Amygdala (tissue), 56 donors: ENCODE data around the gene SLC9A6.
"Not testable (repeated sequence)": the region's sequence is repeated elsewhere in the genome, so short reads cannot be mapped to it uniquely, and the experiment has no call there.

Source experiments
- DNase-seq, 56 donors: peaks; one replicate each; lab custom pipeline; 2025; lab: John Stamatoyannopoulos, UW

Gene SLC9A6

GRCh38 chrX:136059350-136059749 lies 74.1 kb downstream of the SLC9A6 start:
- DNase-seq, result no peak

- DNase-seq, result no peak
Measured at GRCh38 chrX:136061286-136061685, 76.1 kb downstream of the SLC9A6 start.

GRCh38 chrX:136061696-136062095 lies 76.5 kb downstream of the SLC9A6 start:
- no peak for DNase-seq

DNA sequence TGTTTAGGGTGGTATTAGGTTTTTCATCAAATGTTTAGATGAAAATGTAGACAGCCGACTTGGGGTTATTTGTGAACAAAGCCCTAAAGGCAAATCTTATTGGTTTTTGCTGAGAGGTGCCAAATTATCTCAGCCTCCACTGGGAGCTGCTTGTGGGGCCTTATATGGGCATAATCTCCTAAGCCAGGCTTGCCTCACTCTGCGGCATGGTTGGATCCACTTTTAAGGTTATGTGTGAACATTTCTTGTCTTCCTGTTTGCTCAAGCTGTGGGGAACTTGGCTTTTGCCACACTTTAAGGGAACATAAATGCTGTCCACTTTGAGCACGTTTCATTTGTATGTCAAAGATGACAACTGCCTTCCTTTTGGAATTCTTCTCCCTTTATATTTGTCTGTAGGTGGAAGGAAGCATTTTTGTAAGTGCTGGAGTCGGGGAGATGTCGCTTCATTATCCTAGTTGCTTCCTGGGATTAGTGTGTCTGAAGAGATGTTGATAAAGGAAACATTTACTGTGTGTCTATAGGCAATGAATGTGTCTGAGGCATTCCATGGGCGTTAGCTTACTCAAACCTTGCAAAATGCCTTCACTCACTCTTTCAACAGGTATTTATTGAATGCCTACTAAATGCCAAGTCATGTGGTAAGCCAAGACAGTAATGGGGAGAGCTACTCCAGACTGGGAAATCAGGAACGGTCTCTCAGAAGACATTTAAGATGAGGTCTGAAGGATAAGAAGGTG lies 78.3 kb downstream of the SLC9A6 start:
- DNase-seq, result no peak

DNA sequence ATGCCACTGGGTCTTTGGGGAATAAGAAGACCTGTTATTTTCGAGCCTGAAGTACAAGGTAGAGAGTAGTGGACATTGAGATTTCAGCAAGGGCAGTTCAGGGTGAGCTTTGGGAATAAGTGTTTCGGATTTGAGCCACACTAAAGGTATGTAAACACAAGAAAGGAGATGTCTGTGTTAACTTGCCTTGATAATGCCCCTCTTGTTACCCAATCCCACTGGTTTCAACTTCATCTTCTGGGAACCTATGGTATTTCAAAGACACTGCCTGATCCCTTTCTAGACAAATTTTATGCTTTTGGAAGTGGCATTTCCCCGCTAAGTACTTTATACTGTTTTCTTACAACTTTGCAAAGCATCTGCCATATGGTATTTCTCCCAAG lies 79.4 kb downstream of the SLC9A6 start:
- DNase-seq, result no peak

DNA sequence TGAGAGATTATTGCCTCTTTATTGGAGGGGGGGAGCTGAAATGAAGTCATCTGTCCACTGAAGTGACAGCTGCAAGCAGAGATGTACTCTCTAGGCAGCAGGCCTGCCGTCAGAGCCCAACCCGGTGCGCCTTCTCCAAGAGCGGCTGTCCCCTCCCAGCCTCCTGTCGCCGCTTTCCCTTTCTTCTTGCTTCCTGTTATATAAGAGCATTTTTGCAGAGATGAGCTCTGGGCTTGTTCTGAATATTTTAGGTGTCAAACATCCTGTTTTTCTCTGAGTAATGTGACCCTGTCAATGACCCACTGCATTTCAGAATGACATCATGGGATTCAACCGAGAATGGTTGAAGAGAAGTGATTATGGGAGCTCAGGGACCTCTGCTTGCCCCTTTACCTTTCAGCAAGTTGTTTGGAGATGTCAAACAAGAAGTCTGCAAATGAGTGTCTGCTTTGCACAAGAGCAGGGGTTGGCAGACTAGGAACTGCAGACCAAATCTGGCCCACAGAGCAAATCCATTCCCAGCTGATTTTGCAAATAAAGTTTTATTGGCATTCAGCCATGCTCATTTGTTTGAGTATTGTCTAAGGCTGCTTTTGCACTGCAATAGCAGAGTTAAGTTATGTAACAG lies 79.9 kb downstream of the SLC9A6 start:
- peak in 30 of 56 donors; percentile 0 to 28 (median 4) for DNase-seq

GRCh38 chrX:136067097-136067496 lies 81.9 kb downstream of the SLC9A6 start:
- DNase-seq, result peak in 6 of 56 donors; percentile 0 to 12 (median 3)

- DNase-seq, result peak in 42 of 56 donors; percentile 1 to 51 (median 12)
Measured at GRCh38 chrX:136067966-136068365, 82.7 kb downstream of the SLC9A6 start.

- no peak for DNase-seq
Measured at GRCh38 chrX:136076942-136077341, 91.7 kb downstream of the SLC9A6 start.

GRCh38 chrX:136080766-136081165 lies 95.5 kb downstream of the SLC9A6 start:
- DNase-seq, result no peak

DNA sequence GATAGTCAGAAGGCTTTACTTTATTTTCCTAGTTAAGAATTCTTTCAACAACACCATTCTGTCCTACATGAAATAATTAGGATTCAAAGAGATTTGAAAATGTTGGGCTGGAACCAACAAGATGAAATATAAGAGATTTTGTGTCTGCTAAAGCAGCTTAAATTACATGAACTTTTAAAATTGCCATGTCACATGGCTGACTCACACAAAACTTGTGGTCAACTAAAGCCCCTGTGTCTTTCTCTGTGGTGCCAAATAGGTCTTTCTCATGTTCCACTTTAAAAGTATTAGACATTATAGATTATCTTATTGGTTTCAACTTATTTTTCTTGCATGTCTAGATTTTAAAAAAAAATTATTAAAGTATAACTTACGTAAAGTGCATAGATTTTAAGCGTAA lies 101.3 kb downstream of the SLC9A6 start:
- no peak for DNase-seq

- DNase-seq, result not testable (repeated sequence)
Measured at GRCh38 chrX:136091898-136092297, 106.7 kb downstream of the SLC9A6 start.

GRCh38 chrX:136094962-136095361 lies 109.7 kb downstream of the SLC9A6 start:
- no peak for DNase-seq
